H1 (cell line): ENCODE results near the gene SLC26A8. TPM values are rescaled to one million over a fixed set of nuclear protein-coding genes. Genes with fewer than 3 reads are reported as not detected.

ENCODE experiments used
- CTCF ChIA-PET: fragments of 300-600 bp; sonication (Branson Sonifier 250); formaldehyde crosslinking; loops from one replicate; lab custom pipeline; 2021; ENCODE audit not compliant: partially characterized antibody; lab: Charles Lee
- POLR2A ChIA-PET: fragments of 300-600 bp; sonication (Branson Sonifier 250); formaldehyde crosslinking; loops from one replicate; lab custom pipeline; 2021; ENCODE audit warnings: inconsistent platforms; ENCODE audit not compliant: partially characterized antibody; lab: Charles Lee
- DNase-seq, 2 experiments: peaks; one replicate each; pipeline versions ENCODE4 v3.0.0 to v3.0.0-alpha.2; 2010 to 2022; ENCODE audit warnings: low spot score in 2 of 2, low read depth in 1 of 2, mixed read lengths in 1 of 2
- FAIRE-seq: peaks from 2 replicates; lab custom pipeline; 2011; peaks lifted over from hg19 to GRCh38; lab: Jason Lieb, UNC
- H2AFZ ChIP-seq: 2 replicates; pipeline ENCODE4 v1.8.1; 2012; ENCODE audit warnings: low read length, inconsistent platforms
- H2AK5ac ChIP-seq: 2 replicates; pipeline ENCODE4 v1.6.1; 2013; ENCODE audit warnings: low read depth, low read length
- H2BK120ac ChIP-seq: replicated peaks from 2 replicates; pipeline ENCODE3; 2013; ENCODE audit warnings: low read depth, low read length, inconsistent platforms
- H2BK12ac ChIP-seq: 2 replicates; pipeline ENCODE4 v1.6.1; 2013; ENCODE audit warnings: low read depth, low read length
- H2BK15ac ChIP-seq: 2 replicates; pipeline ENCODE4 v1.6.1; 2013; ENCODE audit warnings: low read length
- H2BK20ac ChIP-seq: 2 replicates; pipeline ENCODE4 v1.6.1; 2013; ENCODE audit warnings: low read length
- H2BK5ac ChIP-seq: 2 replicates; pipeline ENCODE4 v1.6.1; 2013; ENCODE audit warnings: low read depth, low read length
- H3K14ac ChIP-seq: 2 replicates; pipeline ENCODE4 v1.6.1; 2013; ENCODE audit warnings: inconsistent platforms; ENCODE audit not compliant: insufficient read length
- H3K18ac ChIP-seq: 2 replicates; pipeline ENCODE4 v1.6.1; 2013; ENCODE audit warnings: low read length; ENCODE audit errors: extremely low read depth
- H3K23ac ChIP-seq: 2 replicates; pipeline ENCODE4 v1.6.1; 2013; ENCODE audit warnings: inconsistent platforms; ENCODE audit not compliant: insufficient read length
- H3K23me2 ChIP-seq: 2 replicates; pipeline ENCODE4 v1.6.1; 2013; ENCODE audit warnings: low read depth, low read length
- H3K27ac ChIP-seq: 2 replicates; pipeline ENCODE4 v1.6.1; 2011; ENCODE audit warnings: low read depth, low read length, inconsistent platforms
- H3K27me3 ChIP-seq, 4 experiments: replicated peaks in 1 of 4; 1 replicate in 1 of 4; 2 replicates in 3 of 4; pipeline versions ENCODE4 v1.6.1 to v1.8.1; 2011 to 2013; ENCODE audit warnings: low read length in 3 of 4, mild to moderate bottlenecking in 3 of 4, inconsistent platforms in 2 of 4, mixed read lengths in 2 of 4, moderate library complexity in 1 of 4; ENCODE audit not compliant: control insufficient read depth in 3 of 4, insufficient read depth in 3 of 4; ENCODE audit errors: extremely low read depth in 1 of 4
- H3K36me3 ChIP-seq, 4 experiments: 2 replicates each; pipeline versions ENCODE4 v1.6.1 to v1.8.1; 2011 to 2013; ENCODE audit warnings: mild to moderate bottlenecking in 4 of 4, low read length in 3 of 4, moderate library complexity in 2 of 4, control low read depth in 1 of 4, inconsistent platforms in 1 of 4; ENCODE audit not compliant: insufficient read depth in 4 of 4, control insufficient read depth in 2 of 4
- H3K4ac ChIP-seq: replicated peaks from 2 replicates; pipeline ENCODE3; 2013; ENCODE audit warnings: low read length, low read depth, mixed read lengths, inconsistent platforms; ENCODE audit not compliant: insufficient read length
- H3K4me1 ChIP-seq, 4 experiments: replicated peaks in 1 of 4; 1 replicate in 1 of 4; 2 replicates in 3 of 4; pipeline versions ENCODE4 v1.6.1 to v1.8.1; 2011 to 2013; ENCODE audit warnings: low read length in 3 of 4, inconsistent platforms in 2 of 4, mixed read lengths in 1 of 4; ENCODE audit not compliant: insufficient read depth in 4 of 4, control insufficient read depth in 3 of 4
- H3K4me2 ChIP-seq, 2 experiments: 2 replicates each; pipeline versions ENCODE4 v1.6.1 to v1.8.1; 2011 to 2013; ENCODE audit warnings: low read depth in 2 of 2, low read length in 2 of 2, control low read depth in 1 of 2, inconsistent platforms in 1 of 2, mild to moderate bottlenecking in 1 of 2; ENCODE audit not compliant: insufficient read depth in 1 of 2
- H3K4me3 ChIP-seq, 4 experiments: fragments of 200-600, 300-600 bp in 1 of 4; sonication (generic), shearing (Covaris generic), sonication (Bioruptor Twin) in 1 of 4; 2 replicates each; pipeline versions ENCODE4 v1.5.1 to v1.8.1; 2011 to 2016; ENCODE audit warnings: low read length in 4 of 4, low read depth in 3 of 4, control low read depth in 2 of 4, inconsistent platforms in 2 of 4, mild to moderate bottlenecking in 2 of 4, mixed read lengths in 1 of 4, moderate library complexity in 1 of 4; ENCODE audit not compliant: insufficient read depth in 2 of 4; ENCODE audit errors: extremely low read depth in 1 of 4
- H3K56ac ChIP-seq: replicated peaks from 2 replicates; pipeline ENCODE3; 2013; ENCODE audit warnings: low read depth, mild to moderate bottlenecking, mixed read lengths, low read length, inconsistent platforms; ENCODE audit not compliant: insufficient read length
- H3K79me1 ChIP-seq: 2 replicates; pipeline ENCODE4 v1.6.1; 2013; ENCODE audit warnings: low read depth, low read length, control low read depth
- H3K79me2 ChIP-seq, 2 experiments: 2 replicates each; pipeline versions ENCODE4 v1.6.1 to v1.8.1; 2012 to 2013; ENCODE audit warnings: low read length in 2 of 2, mild to moderate bottlenecking in 2 of 2, inconsistent platforms in 1 of 2; ENCODE audit not compliant: insufficient read depth in 2 of 2, control insufficient read depth in 1 of 2
- H3K9ac ChIP-seq, 4 experiments: replicated peaks in 1 of 4; 1 replicate in 1 of 4; 2 replicates in 3 of 4; pipeline versions ENCODE4 v1.6.1 to v1.8.1; 2011 to 2013; ENCODE audit warnings: low read depth in 3 of 4, low read length in 3 of 4, control low read depth in 2 of 4, mild to moderate bottlenecking in 2 of 4, moderate library complexity in 2 of 4, inconsistent platforms in 1 of 4; ENCODE audit errors: extremely low read depth in 1 of 4
- H3K9me3 ChIP-seq, 2 experiments: 2 replicates each; pipeline versions ENCODE4 v1.6.1 to v1.8.1; 2012 to 2013; ENCODE audit warnings: mild to moderate bottlenecking in 2 of 2, moderate library complexity in 2 of 2, control low read depth in 1 of 2, inconsistent platforms in 1 of 2, low read depth in 1 of 2, low read length in 1 of 2, mixed read lengths in 1 of 2; ENCODE audit not compliant: insufficient read depth in 2 of 2
- H4K20me1 ChIP-seq, 2 experiments: replicated peaks in 1 of 2; 2 replicates each; pipeline versions ENCODE3 to v1.8.1; 2011 to 2013; ENCODE audit warnings: inconsistent platforms in 2 of 2, low read length in 2 of 2, mild to moderate bottlenecking in 1 of 2; ENCODE audit not compliant: insufficient read depth in 2 of 2, control insufficient read depth in 1 of 2
- H4K5ac ChIP-seq: 2 replicates; pipeline ENCODE4 v1.6.1; 2013; ENCODE audit warnings: low read length, low read depth, mixed read lengths, inconsistent platforms; ENCODE audit not compliant: insufficient read length
- H4K8ac ChIP-seq: 2 replicates; pipeline ENCODE4 v1.8.0; 2013; ENCODE audit warnings: mild to moderate bottlenecking, moderate library complexity, low read length, inconsistent platforms; ENCODE audit not compliant: insufficient read depth; ENCODE audit errors: extremely low read depth
- H4K91ac ChIP-seq: replicated peaks from 2 replicates; pipeline ENCODE3; 2013; ENCODE audit warnings: low read length, mixed read lengths, inconsistent platforms; ENCODE audit not compliant: insufficient read length
- BCL11A ChIP-seq, 2 experiments: IDR thresholded peaks; one replicate each; pipeline ENCODE4 v1.6.1; 2011; ENCODE audit warnings: low read depth in 2 of 2, low read length in 2 of 2, mild to moderate bottlenecking in 2 of 2
- ZNF274 ChIP-seq: IDR thresholded peaks from 2 replicates; pipeline ENCODE4 v1.7.0; 2012; ENCODE audit warnings: low read length, borderline replicate concordance; ENCODE audit errors: extremely low read depth
- WGBS, 2 experiments: shearing (Covaris generic) in 1 of 2; methylation state at CpG; one replicate each; pipeline versions ENCODE4 v1.1.6 to v1.1.7; 2013 to 2015; ENCODE audit warnings: low lambda C conversion rate in 2 of 2, mixed read lengths in 2 of 2, inconsistent platforms in 1 of 2, low coverage in 1 of 2, missing lambda C conversion rate in 1 of 2; ENCODE audit not compliant: insufficient replicate concordance in 2 of 2, insufficient coverage in 1 of 2, insufficient read length in 1 of 2; ENCODE audit errors: extremely low coverage in 1 of 2, missing lambda C conversion rate in 1 of 2; 5-methylcytosine and 5-hydroxymethylcytosine counted together
- polyA plus RNA-seq, 7 experiments: library from polyadenylated mRNA; depleted of rRNA in 3 of 7; stranded (reverse) in 5 of 7; unstranded in 2 of 7; fragments of >200 nt in 5 of 7; fragments of 200-250 nt in 2 of 7; gene quantifications; 1 replicate in 5 of 7; 2 replicates in 1 of 7; 4 replicates in 1 of 7; pipeline versions ENCODE4 v1.2.1 to v1.2.3, GENCODE V29; 2011 to 2013; ENCODE audit warnings: missing spikeins in 2 of 7, mixed read lengths in 2 of 7
- total RNA-seq: library from RNA; stranded (reverse); fragmentation: NEBNext Ultra II Directional; extraction: Animal tissue kit (Norgen Biotek cat#: 25700); gene quantifications from 2 replicates; pipeline ENCODE4 v1.2.1, GENCODE V29; 2021
- TF ChIP-seq, protein P1 (sequence below): IDR thresholded peaks from 2 replicates; pipeline ENCODE4 v1.6.1; 2012; ENCODE audit warnings: low read length, inconsistent platforms

The SLC26A8 gene
- total and polyA plus RNA-seq, 2 of the 8 experiments (the other 6 are each of a cell fraction or from before 2014, with no cell fraction given), result 0.56 to 0.57 TPM

DNA sequence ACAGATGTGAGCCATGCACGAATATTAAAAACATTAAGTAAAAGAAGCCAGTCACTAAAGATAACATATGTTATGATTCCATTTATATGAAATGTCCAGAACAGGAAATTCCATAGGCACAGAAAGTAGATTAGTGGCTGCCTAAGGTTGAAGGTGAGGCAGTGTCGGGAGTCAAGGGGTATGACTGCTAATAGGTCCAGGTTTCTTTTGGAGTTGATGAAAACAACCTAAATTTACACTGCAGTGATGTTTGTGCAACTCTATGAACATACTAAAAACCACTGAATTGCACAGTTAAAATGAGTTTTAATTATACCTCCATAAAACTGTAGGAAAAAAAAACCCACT, 118.0 kb downstream of the SLC26A8 start:
- Histone ChIP-seq H2AFZ (no peak overlapping the region), H2BK5ac (no peak overlapping the region), H3K23ac (no peak overlapping the region), H3K27me3 (no peaks in the 10 kb centered on the region), H3K56ac (no peak overlapping the region), H3K9ac (no peak overlapping the region), H3K27ac (no peak overlapping the region), H3K4me3 (no peak overlapping the region), H3K4ac (no peak overlapping the region), H3K18ac (no peak overlapping the region), H3K79me2 (peaks cover 3 to 95% of the 10 kb centered on the region in 2 experiments), H4K8ac (no peak overlapping the region), H2BK15ac (no peak overlapping the region), H3K23me2 (no peaks in the 10 kb centered on the region), H3K36me3 (peaks cover 3 to 41% (median 20%) of the 10 kb centered on the region in 4 experiments; a peak in 6 of 8 replicates), H3K9me3 (peaks cover 26% of the 10 kb centered on the region in 2 experiments), H4K91ac (no peak overlapping the region), H3K4me1 (no peaks in the 10 kb centered on the region), H3K4me2 (no peak overlapping the region), H2BK12ac (no peak overlapping the region), H2AK5ac (no peak overlapping the region), H3K79me1 (peaks cover 2% of the 10 kb centered on the region; the same call in 1 of the 2 replicates), H4K20me1 (peaks cover 4 to 6% of the 10 kb centered on the region in 2 experiments), H4K5ac (no peak overlapping the region), H2BK120ac (no peak overlapping the region), H3K14ac (no peak overlapping the region), H2BK20ac (no peak overlapping the region)
- ChIA-PET POLR2A (interaction anchor here (1.2 kb wide), 1 partner anchor 8 kb away, joined by 4 read pairs; no protein-coding TSS in a partner anchor), CTCF (no interaction called here)
- no peak for DNase-seq
- WGBS, 2 experiments, result 89% methylated on average over 2 of the region's 2 CpGs; no CpG with 5 or more reads in 1 of the 2 experiments
- no peak for FAIRE-seq
- TF ChIP-seq ZNF274 (no peak), BCL11A (IDR thresholded peaks at IDR 0.05; ENCODE audit: low read depth in 2 of 2, low read length in 2 of 2) (no peak)
- TF ChIP-seq, protein P1, sequence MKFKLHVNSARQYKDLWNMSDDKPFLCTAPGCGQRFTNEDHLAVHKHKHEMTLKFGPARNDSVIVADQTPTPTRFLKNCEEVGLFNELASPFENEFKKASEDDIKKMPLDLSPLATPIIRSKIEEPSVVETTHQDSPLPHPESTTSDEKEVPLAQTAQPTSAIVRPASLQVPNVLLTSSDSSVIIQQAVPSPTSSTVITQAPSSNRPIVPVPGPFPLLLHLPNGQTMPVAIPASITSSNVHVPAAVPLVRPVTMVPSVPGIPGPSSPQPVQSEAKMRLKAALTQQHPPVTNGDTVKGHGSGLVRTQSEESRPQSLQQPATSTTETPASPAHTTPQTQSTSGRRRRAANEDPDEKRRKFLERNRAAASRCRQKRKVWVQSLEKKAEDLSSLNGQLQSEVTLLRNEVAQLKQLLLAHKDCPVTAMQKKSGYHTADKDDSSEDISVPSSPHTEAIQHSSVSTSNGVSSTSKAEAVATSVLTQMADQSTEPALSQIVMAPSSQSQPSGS, result no peak
